Measurements from ENCODE around the gene GDPD5.

GRCh38 chr11:75443043-75443442, 82.7 kb downstream of the GDPD5 start:
- TF ChIP-seq CTCF (IDR thresholded peaks at IDR 0.05) = no peak
- TF ChIP-seq POLR2A (IDR thresholded peaks at IDR 0.05) = no peak

Data from uterus (tissue), 2 donors.